Spleen (tissue), 11 donors: ENCODE results near the gene TTC28. TPM values are rescaled to one million over a fixed set of nuclear protein-coding genes. Genes with fewer than 3 reads are reported as not detected.

Experiments
- DNase-seq: peaks from one replicate; pipeline ENCODE4 v3.0.0-alpha.2; 2020
- H3K27ac ChIP-seq, 8 donors: fragments of 200-600 bp; sonication (generic) in 7 of 8; 1 replicate in 4 of 8; 2 replicates in 4 of 8; pipeline versions ENCODE4 v1.5.0 to v1.8.0; 2016 to 2021; ENCODE audit warnings: inconsistent platforms in 4 of 8, mild to moderate bottlenecking in 4 of 8, moderate library complexity in 1 of 8
- H3K27me3 ChIP-seq, 7 donors: fragments of 200-600 bp; sonication (generic) in 6 of 7; replicated peaks in 1 of 7; 1 replicate in 4 of 7; 2 replicates in 3 of 7; pipeline versions ENCODE4 v1.5.0 to v1.8.0; 2016 to 2021; ENCODE audit warnings: inconsistent platforms in 3 of 7, mild to moderate bottlenecking in 1 of 7
- H3K36me3 ChIP-seq, 6 donors: fragments of 200-600 bp; sonication (generic) in 5 of 6; 1 replicate in 4 of 6; 2 replicates in 2 of 6; pipeline versions ENCODE4 v1.5.0 to v1.8.0; 2016 to 2021; ENCODE audit warnings: inconsistent platforms in 2 of 6
- H3K4me1 ChIP-seq, 6 donors: fragments of 200-600 bp; sonication (generic) in 5 of 6; 1 replicate in 3 of 6; 2 replicates in 3 of 6; pipeline versions ENCODE4 v1.5.0 to v1.8.0; 2016 to 2021; ENCODE audit warnings: inconsistent platforms in 3 of 6
- H3K4me3 ChIP-seq, 8 donors: fragments of 200-600 bp; sonication (generic) in 7 of 8; 1 replicate in 4 of 8; 2 replicates in 4 of 8; pipeline versions ENCODE4 v1.5.0 to v1.8.0; 2016 to 2021; ENCODE audit warnings: inconsistent platforms in 4 of 8, mild to moderate bottlenecking in 4 of 8, moderate library complexity in 2 of 8
- H3K9me3 ChIP-seq, 8 donors: fragments of 200-600 bp; sonication (generic) in 7 of 8; 1 replicate in 4 of 8; 2 replicates in 4 of 8; pipeline versions ENCODE4 v1.5.0 to v1.8.0; 2016 to 2021; ENCODE audit warnings: inconsistent platforms in 4 of 8
- CTCF ChIP-seq, 11 experiments: fragments of 200-600 bp in 7 of 11; fragments of 450-650 bp in 4 of 11; sonication (generic) in 4 of 11; IDR thresholded peaks in 8 of 11; conservative IDR thresholded peaks in 3 of 11; 1 replicate in 7 of 11; 2 replicates in 4 of 11; pipeline versions ENCODE4 v1.4.0 to v1.8.0; 2016 to 2021; ENCODE audit warnings: antibody characterized with exemption in 11 of 11, inconsistent platforms in 4 of 11, mild to moderate bottlenecking in 1 of 11
- POLR2A ChIP-seq, 3 donors: fragments of 450-650 bp; IDR thresholded peaks; one replicate each; pipeline ENCODE4 v1.5.1; 2017; ENCODE audit warnings: antibody characterized with exemption in 3 of 3, mild to moderate bottlenecking in 1 of 3
- POLR2AphosphoS5 ChIP-seq, 3 donors: sonication (generic); formaldehyde crosslinking; IDR thresholded peaks; one replicate each; pipeline ENCODE4 v1.5.1; 2017; ENCODE audit warnings: antibody characterized with exemption in 3 of 3
- WGBS, 5 donors: extraction: QIAGEN DNeasy Blood & Tissue Kit in 3 of 5; methylation state at CpG; one replicate each; pipeline versions ENCODE4 v1.1.5 to v1.1.7; 2013 to 2018; 5-methylcytosine and 5-hydroxymethylcytosine counted together
- intact Hi-C: fragments of 100-400 bp; cut with DNase I; formaldehyde crosslinking; loops from one replicate; pipeline ENCODE4 v1.15.0; 2023; ENCODE audit warnings: low total_unique reads
- polyA plus RNA-seq, 3 donors: library from polyadenylated mRNA; stranded (reverse); fragments of 200-250 nt; gene quantifications; one replicate each; pipeline ENCODE4 v1.2.1, GENCODE V29; 2013
- total RNA-seq, 7 donors: library from RNA; depleted of rRNA in 3 of 7; stranded (reverse); fragments of >200 nt in 3 of 7; fragmentation: NEBNext Ultra II Directional in 4 of 7; extraction: Animal tissue kit (Norgen Biotek cat#: 25700) in 4 of 7; gene quantifications; one replicate each; pipeline versions ENCODE4 v1.1.0 to v1.2.1, GENCODE V29; 2016 to 2021
- donor health status: healthy with polysubstance abuse.
- donor health status: DM: no; HTN: no; CAD: no; lungs with moderate emphysema.
- donor health status: DM: no; HTN: no; CAD: no.
- donor health status: Bipolar disorder and iron deficiency.
- donor health status: healthy.
- donor health status: DM: no; HTN: no; CAD: no.
- donor health status: DM: yes; HTN: yes; CAD: no.

Gene TTC28
- total and polyA plus RNA-seq, 10 donors = 0.62 to 69.0 (median 33.5) TPM

GRCh38 chr22:28034145-28034759 lies 645.4 kb downstream of the TTC28 start:
- WGBS, 5 donors = 79 to 86% (median 81%) methylated on average over 9 of the region's 9 CpGs
- H3K4me3 ChIP-seq = no peak overlapping the region
- peak overlapping the region in 6 of 8 donors; percentile 28 to 66 (median 62) for H3K27ac ChIP-seq
- TF ChIP-seq CTCF (IDR thresholded peaks at IDR 0.05 in 8 of 11, conservative IDR thresholded peaks at IDR 0.05 in 3 of 11) (no peak), POLR2AphosphoS5 (IDR thresholded peaks at IDR 0.05) (no peak), POLR2A (IDR thresholded peaks at IDR 0.05) (no peak)
- H3K36me3 ChIP-seq = no peaks in the 10 kb centered on the region
- DNase-seq = peak; percentile 29
- intact Hi-C loops = no loop called here
- no peaks in the 10 kb centered on the region for H3K27me3 ChIP-seq
- peaks cover 0 to 47% (median 27%) of the 10 kb centered on the region in 6 donors for H3K4me1 ChIP-seq
- no peaks in the 10 kb centered on the region for H3K9me3 ChIP-seq

- no peaks in the 10 kb centered on the region for H3K9me3 ChIP-seq
- no peak for DNase-seq
- intact Hi-C loops = no loop called here
- H3K4me1 ChIP-seq = peaks cover 7 to 61% (median 38%) of the 10 kb centered on the region in 6 donors
- no peak overlapping the region for H3K27ac ChIP-seq
- WGBS, 5 donors = 49 to 73% (median 55%) methylated on average over 3 of the region's 3 CpGs
- H3K36me3 ChIP-seq = no peaks in the 10 kb centered on the region
- no peaks in the 10 kb centered on the region for H3K27me3 ChIP-seq
- no peak for TF ChIP-seq POLR2A (IDR thresholded peaks at IDR 0.05)
- no peak for TF ChIP-seq POLR2AphosphoS5 (IDR thresholded peaks at IDR 0.05)
- no peak for TF ChIP-seq CTCF (IDR thresholded peaks at IDR 0.05 in 8 of 11, conservative IDR thresholded peaks at IDR 0.05 in 3 of 11)
- no peak overlapping the region for H3K4me3 ChIP-seq
Observed at GRCh38 chr22:28032861-28033260, 646.8 kb downstream of the TTC28 start.

GRCh38 chr22:28031383-28031922 lies 648.2 kb downstream of the TTC28 start:
- H3K9me3 ChIP-seq = no peaks in the 10 kb centered on the region

More at GRCh38 chr22:28031383-28031922, 648.2 kb downstream of the TTC28 start:
- no peak for TF ChIP-seq POLR2AphosphoS5 (IDR thresholded peaks at IDR 0.05)
- TF ChIP-seq CTCF (IDR thresholded peaks at IDR 0.05 in 8 of 11, conservative IDR thresholded peaks at IDR 0.05 in 3 of 11) = no peak
- TF ChIP-seq POLR2A (IDR thresholded peaks at IDR 0.05) = no peak
- no peaks in the 10 kb centered on the region for H3K27me3 ChIP-seq
- intact Hi-C loops = no loop called here
- peak; percentile 34 for DNase-seq
- no peaks in the 10 kb centered on the region for H3K36me3 ChIP-seq
- no peak overlapping the region for H3K4me3 ChIP-seq
- WGBS, 5 donors = 85 to 96% (median 91%) methylated on average over 6 of the region's 6 CpGs
- no peak overlapping the region for H3K27ac ChIP-seq
- peaks cover 7 to 70% (median 40%) of the 10 kb centered on the region in 6 donors for H3K4me1 ChIP-seq
